Large intestine (tissue), 3 donors: ENCODE results near the gene LORICRIN. TPM values are rescaled to one million over a fixed set of nuclear protein-coding genes. Genes with fewer than 3 reads are reported as not detected.
"Not testable (repeated sequence)": the region's sequence is repeated elsewhere in the genome, so short reads cannot be mapped to it uniquely, and the experiment has no call there.

ENCODE experiments used
- DNase-seq, 2 donors: peaks; one replicate each; pipeline versions ENCODE4 v3.0.0 to v3.0.0-alpha.2; 2013
- H3K27ac ChIP-seq: one replicate; pipeline ENCODE4 v1.5.1; 2013; ENCODE audit warnings: low read length
- H3K27me3 ChIP-seq: 2 replicates; pipeline ENCODE4 v1.6.1; 2013; ENCODE audit warnings: low read length; ENCODE audit not compliant: control insufficient read depth, insufficient read depth
- H3K36me3 ChIP-seq: 2 replicates; pipeline ENCODE4 v1.6.1; 2013; ENCODE audit warnings: low read length; ENCODE audit not compliant: control insufficient read depth, insufficient read depth
- H3K4me1 ChIP-seq: one replicate; pipeline ENCODE4 v1.6.1; 2013; ENCODE audit warnings: low read length; ENCODE audit not compliant: control insufficient read depth, insufficient read depth
- H3K4me3 ChIP-seq: one replicate; pipeline ENCODE4 v1.5.1; 2013; ENCODE audit warnings: low read length
- H3K9me3 ChIP-seq: one replicate; pipeline ENCODE4 v1.6.1; 2013; ENCODE audit warnings: mild to moderate bottlenecking, low read depth, low read length, moderate library complexity; ENCODE audit not compliant: control insufficient read depth
- WGBS: methylation state at CpG from one replicate; pipeline ENCODE4 v1.1.5; 2013; ENCODE audit warnings: low lambda C conversion rate; ENCODE audit not compliant: insufficient coverage; 5-methylcytosine and 5-hydroxymethylcytosine counted together
- polyA plus RNA-seq: library from polyadenylated mRNA; unstranded; fragments of 120-200 nt; gene quantifications from one replicate; pipeline ENCODE4 v1.2.1, GENCODE V29; 2013

LORICRIN gene
- polyA plus RNA-seq, 1 donor: not detected

DNA sequence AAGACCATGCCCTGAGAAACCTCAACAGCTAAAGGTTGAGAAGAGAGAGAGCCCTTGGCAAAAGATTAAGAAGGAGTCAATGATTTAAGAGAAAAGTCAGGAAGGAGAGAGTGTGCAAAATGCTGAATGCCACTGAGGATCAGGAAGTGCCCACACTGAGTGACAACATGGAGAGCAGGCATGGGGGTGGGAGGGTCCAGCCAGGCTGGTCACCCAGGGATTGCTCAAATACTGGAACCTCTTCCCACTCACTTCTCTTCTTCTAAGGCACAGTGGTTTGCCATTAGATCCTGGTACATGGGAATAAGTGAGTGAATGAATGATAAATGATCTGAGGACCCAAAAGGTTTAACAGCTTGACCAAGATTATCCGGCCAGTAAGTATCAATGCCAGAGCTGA is 31.0 kb upstream of the LORICRIN start:
- DNase-seq: no peak
- Histone ChIP-seq H3K27ac (no peak overlapping the region), H3K9me3 (no peaks in the 10 kb centered on the region), H3K4me3 (no peak overlapping the region), H3K27me3 (peaks cover 10% of the 10 kb centered on the region), H3K4me1 (peaks cover 26% of the 10 kb centered on the region), H3K36me3 (no peaks in the 10 kb centered on the region)
- WGBS: 71% methylated on average over 1 of the region's 1 CpG

DNA sequence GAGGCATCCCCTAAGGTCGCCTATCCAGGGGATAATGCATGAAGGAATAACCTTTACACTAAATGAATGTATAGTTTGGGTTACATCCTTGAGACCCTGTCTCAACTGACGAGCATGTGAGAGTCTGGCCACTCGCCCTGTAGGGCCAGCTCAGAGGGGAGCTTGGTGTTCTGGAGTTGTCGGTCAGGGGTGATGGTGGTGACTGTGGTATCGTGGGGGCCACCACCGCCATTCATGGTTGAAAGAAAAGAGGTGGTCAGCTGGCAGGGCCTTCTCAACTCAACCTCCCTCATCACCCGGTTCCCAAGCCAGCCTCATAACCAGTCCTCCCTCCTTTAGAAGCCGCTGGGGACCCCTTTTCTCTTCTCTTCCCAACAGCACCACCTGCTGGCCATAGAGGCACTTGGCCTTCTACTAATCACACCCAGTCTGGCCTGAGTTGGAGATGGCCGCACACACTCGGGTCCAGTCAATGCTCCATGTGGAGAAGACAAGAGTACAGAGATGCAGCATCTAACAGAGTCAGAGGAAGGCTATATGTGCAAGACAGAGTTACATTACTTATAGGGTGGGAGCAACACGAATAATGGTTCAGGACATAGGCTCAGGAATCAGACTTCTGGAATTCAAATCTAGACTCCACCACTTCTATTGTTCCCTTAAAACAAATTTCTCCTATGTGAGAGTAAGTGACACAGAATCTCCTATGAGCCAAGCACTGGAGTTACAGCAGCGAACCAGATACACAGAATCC is 30.2 kb upstream of the LORICRIN start:
- no CpG with 5 or more reads among the region's 12 CpGs for WGBS
- H3K9me3 ChIP-seq, H3K27ac ChIP-seq, H3K36me3 ChIP-seq, H3K27me3 ChIP-seq, DNase-seq, H3K4me3 ChIP-seq: not testable (repeated sequence)
- peaks cover 33% of the 10 kb centered on the region for H3K4me1 ChIP-seq

DNA sequence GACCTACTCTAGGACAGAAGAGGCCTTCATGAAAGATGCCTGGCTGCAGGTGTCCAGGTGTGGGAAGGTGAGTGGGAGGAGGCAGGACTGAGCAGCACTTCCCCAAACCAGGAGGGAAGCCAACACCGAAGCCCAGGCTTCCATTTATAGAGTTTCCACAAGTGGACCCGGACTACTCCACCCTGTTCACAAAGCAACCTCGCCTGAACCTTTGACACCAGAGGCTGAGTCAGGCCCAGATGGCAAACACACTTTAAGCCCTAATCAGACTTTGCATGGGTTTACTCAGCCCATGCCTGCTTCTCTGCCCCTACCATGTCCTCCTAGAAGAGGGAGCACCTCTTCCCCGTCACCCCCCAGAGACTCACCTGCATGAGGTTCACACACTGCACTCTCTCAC is 28.1 kb upstream of the LORICRIN start:
- Histone ChIP-seq H3K27ac (peak overlapping the region; percentile 46), H3K9me3 (no peaks in the 10 kb centered on the region), H3K27me3 (peaks cover 6% of the 10 kb centered on the region), H3K4me3 (no peak overlapping the region), H3K36me3 (no peaks in the 10 kb centered on the region), H3K4me1 (peaks cover 33% of the 10 kb centered on the region)
- peak; percentile 72 to 85 for DNase-seq
- no CpG with 5 or more reads among the region's 4 CpGs for WGBS

DNA sequence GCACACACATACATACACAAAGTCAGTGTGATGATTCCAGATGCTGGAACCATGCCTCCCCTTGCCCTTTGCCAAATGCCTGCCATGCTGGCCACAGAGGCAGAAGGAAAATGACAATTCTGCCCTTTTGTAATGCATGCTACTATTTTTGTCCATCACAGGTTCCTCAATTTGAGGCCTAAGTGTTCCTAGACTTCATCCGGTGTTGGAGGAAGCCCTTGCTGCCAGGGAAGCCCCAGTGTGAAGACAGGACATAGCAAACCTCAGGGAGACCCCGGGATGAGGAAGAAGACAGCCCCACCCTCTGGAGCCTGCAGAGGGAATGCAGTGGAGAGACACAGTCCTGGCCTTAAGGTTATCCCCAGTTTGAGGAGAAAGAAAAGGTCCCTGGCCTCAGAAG is 27.7 kb upstream of the LORICRIN start:
- WGBS: 83% methylated on average over 1 of the region's 2 CpGs
- no peaks in the 10 kb centered on the region for H3K36me3 ChIP-seq
- no peaks in the 10 kb centered on the region for H3K9me3 ChIP-seq
- H3K27ac ChIP-seq: peak overlapping the region; percentile 39
- H3K4me1 ChIP-seq: peaks cover 33% of the 10 kb centered on the region
- no peak for DNase-seq
- H3K4me3 ChIP-seq: no peak overlapping the region
- H3K27me3 ChIP-seq: peaks cover 6% of the 10 kb centered on the region

DNA sequence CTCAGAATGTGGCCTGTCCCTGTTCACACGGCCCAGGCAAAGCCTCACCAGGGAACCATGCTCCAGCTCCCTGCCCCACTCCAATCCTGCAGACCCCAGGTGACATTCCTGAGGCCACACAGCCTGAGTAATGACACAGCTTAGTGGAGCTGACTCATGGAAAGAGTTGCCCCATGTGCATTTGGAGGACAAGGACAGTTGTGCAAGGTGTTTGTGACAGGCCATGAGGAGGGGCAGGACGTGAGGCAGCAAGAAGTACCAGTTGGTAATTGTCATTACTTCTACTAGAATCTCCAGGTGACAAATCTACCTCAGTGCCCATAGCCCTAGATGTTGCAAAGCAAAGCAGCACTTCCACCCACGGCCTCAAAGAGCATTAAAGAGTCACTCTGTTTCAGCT is 26.9 kb upstream of the LORICRIN start:
- Histone ChIP-seq H3K9me3 (no peaks in the 10 kb centered on the region), H3K36me3 (no peaks in the 10 kb centered on the region), H3K4me1 (peaks cover 33% of the 10 kb centered on the region), H3K27ac (peak overlapping the region; percentile 95), H3K27me3 (peaks cover 6% of the 10 kb centered on the region), H3K4me3 (no peak overlapping the region)
- WGBS: 100% methylated on average over 1 of the region's 3 CpGs
- DNase-seq: peak; percentile 21 to 67

DNA sequence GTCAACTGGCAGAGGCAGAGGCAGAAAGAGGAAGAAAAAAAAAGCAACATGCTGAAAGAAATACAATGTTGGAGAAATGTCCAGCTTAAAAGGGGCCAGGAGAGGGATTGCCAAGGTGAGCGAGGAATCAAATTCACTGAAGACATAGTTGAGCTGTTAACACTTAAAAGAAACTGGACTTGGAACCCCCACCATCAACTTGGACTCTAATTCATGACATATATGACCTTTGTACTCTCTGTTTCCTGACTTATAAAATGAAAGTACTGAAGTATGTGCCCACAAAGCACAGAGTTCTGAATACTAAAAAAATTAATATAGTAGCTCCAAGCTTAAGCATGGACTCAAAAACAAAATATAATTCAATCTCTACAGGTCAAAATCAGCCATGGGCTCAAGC is 26.0 kb upstream of the LORICRIN start:
- peak; percentile 73 to 91 for DNase-seq
- Histone ChIP-seq H3K27me3 (peaks cover under 1% of the 10 kb centered on the region), H3K4me1 (peaks cover 33% of the 10 kb centered on the region), H3K9me3 (no peaks in the 10 kb centered on the region), H3K36me3 (no peaks in the 10 kb centered on the region), H3K4me3 (no peak overlapping the region), H3K27ac (peak overlapping the region; percentile 95)
- WGBS: no CpG with 5 or more reads among the region's 1 CpG

DNA sequence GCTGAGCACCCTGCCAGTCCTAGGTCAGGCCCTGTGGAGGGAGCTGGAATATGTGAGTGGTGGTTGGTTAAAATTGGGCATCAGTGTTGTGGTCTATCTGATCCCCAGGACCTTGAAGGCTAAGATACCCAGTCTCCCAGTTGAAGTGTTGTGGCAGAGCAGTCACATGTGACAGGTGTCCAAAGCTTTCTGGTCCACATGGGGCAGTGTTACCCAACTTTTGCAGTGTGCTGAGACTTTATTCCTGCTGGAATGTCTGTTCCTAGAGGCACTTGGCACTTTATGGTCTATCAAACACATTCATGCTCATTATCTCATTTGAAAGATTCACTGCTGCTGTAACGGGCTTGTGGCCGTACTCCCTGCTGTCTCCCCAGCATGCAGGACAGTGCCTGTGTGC is 21.0 kb upstream of the LORICRIN start:
- H3K36me3 ChIP-seq: no peaks in the 10 kb centered on the region
- H3K27ac ChIP-seq: no peak overlapping the region
- peak; percentile 12 to 41 for DNase-seq
- H3K4me1 ChIP-seq: peaks cover 7% of the 10 kb centered on the region
- no peaks in the 10 kb centered on the region for H3K9me3 ChIP-seq
- H3K4me3 ChIP-seq: no peak overlapping the region
- WGBS: no CpG with 5 or more reads among the region's 2 CpGs
- H3K27me3 ChIP-seq: no peaks in the 10 kb centered on the region

DNA sequence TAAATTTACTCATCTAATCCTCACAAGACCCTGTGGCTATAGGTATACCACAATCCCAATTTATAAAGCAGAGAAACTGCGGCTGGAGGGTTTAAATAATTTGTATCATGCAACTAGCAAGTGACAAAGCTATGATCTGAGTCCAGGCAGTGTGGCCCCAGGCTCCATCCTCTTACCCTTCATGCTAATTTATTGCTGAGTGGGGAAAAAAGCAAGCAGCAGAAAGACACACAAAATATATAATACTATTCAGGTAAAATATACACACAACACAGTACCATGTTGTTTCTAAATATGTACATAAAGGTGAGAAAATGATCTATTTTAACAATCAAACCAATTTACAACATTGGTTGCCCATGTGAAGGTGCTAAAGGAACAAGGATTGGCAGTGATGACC is 17.3 kb upstream of the LORICRIN start:
- H3K4me3 ChIP-seq: no peak overlapping the region
- H3K36me3 ChIP-seq: no peaks in the 10 kb centered on the region
- no peak overlapping the region for H3K27ac ChIP-seq
- no peak for DNase-seq
- H3K4me1 ChIP-seq: no peaks in the 10 kb centered on the region
- WGBS: 100% methylated on average over 1 of the region's 1 CpG
- H3K9me3 ChIP-seq: no peaks in the 10 kb centered on the region
- H3K27me3 ChIP-seq: peaks cover 8% of the 10 kb centered on the region

DNA sequence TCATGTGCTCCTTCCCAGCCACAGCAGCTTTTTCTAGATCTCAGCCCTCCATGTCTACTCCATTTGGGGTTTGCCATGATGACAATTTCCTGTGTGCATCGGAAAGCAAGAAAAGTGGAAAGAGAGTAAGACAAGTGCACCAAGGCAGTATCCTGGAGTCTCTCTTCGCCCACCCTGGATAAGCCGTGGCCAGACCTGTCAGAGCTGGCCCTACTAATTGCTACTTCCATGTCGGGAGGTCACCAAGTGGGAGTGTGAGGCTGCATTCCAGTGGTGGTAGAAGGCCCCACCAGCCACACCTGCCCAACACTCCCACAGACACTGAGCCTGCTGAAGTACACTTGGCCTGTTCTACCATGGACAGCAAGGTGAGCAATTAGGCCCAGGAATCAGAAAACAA is 14.0 kb upstream of the LORICRIN start:
- H3K27ac ChIP-seq: no peak overlapping the region
- peaks cover 24% of the 10 kb centered on the region for H3K27me3 ChIP-seq
- H3K9me3 ChIP-seq: no peaks in the 10 kb centered on the region
- H3K4me3 ChIP-seq: no peak overlapping the region
- DNase-seq: no peak
- no CpG with 5 or more reads among the region's 4 CpGs for WGBS
- H3K36me3 ChIP-seq: no peaks in the 10 kb centered on the region
- no peaks in the 10 kb centered on the region for H3K4me1 ChIP-seq

DNA sequence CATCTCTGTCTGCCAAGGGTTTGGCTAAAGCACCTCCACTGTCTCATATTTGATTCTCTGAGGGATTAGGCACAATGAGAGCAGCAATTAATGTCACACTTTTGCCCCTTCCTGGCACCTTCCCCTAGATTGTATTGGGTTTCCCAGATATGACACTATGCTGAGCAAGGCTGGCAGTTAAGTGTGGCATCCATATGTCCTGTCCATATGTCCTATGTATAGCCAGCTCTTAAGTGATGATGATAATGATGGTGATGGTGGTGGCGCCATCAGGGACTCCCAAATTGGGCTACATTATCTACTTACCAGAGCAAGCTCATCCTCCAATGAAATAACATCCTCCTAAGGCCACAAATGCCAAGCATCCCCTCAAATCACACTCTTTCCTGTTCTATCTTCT is 13.5 kb upstream of the LORICRIN start:
- H3K36me3 ChIP-seq: no peaks in the 10 kb centered on the region
- H3K4me1 ChIP-seq: no peaks in the 10 kb centered on the region
- no peak for DNase-seq
- H3K27ac ChIP-seq: no peak overlapping the region
- no peak overlapping the region for H3K4me3 ChIP-seq
- H3K9me3 ChIP-seq: no peaks in the 10 kb centered on the region
- peaks cover 24% of the 10 kb centered on the region for H3K27me3 ChIP-seq
- WGBS: no CpG with 5 or more reads among the region's 1 CpG

DNA sequence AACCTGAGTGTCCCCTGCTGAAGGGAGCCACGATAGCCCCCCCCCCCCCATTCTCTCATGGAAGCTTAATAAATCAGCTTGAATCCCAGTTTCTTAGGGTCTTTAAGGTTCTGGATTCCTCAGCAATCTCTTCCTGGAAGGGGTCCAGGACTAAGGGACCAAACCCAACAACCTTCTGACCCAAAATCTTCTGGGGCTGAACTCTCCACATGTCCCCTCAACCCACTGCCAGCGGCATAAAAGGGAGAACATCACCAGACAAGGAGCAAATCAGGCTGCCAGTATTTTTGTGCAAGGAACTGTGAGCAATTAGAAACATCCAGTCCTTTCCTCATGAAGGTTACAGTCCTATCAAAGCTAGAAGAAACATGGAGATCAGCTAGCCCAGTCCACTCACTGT is 12.7 kb upstream of the LORICRIN start:
- H3K9me3 ChIP-seq: no peaks in the 10 kb centered on the region
- WGBS: no CpG with 5 or more reads among the region's 2 CpGs
- no peak for DNase-seq
- H3K36me3 ChIP-seq: no peaks in the 10 kb centered on the region
- H3K4me3 ChIP-seq: no peak overlapping the region
- H3K27ac ChIP-seq: no peak overlapping the region
- peaks cover 24% of the 10 kb centered on the region for H3K27me3 ChIP-seq
- no peaks in the 10 kb centered on the region for H3K4me1 ChIP-seq
